Fibroblast of lung (primary cell): ENCODE results near the gene NDUFA13. TPM values are rescaled to one million over a fixed set of nuclear protein-coding genes. Genes with fewer than 3 reads are reported as not detected.

Experiments used
- DNase-seq, 2 donors: peaks; one replicate each; pipeline versions ENCODE4 v3.0.0 to v3.0.0-alpha.2; 2010; ENCODE audit warnings: low read depth in 2 of 2
- H2AFZ ChIP-seq: 2 replicates; pipeline ENCODE4 v1.5.1; 2012; ENCODE audit warnings: low read length, control low read depth, inconsistent platforms
- H3K27ac ChIP-seq: 2 replicates; pipeline ENCODE4 v1.5.1; 2011; ENCODE audit warnings: low read length, control low read depth; ENCODE audit not compliant: insufficient read depth
- H3K27me3 ChIP-seq: 2 replicates; pipeline ENCODE4 v1.5.1; 2011; ENCODE audit warnings: mild to moderate bottlenecking, low read length; ENCODE audit not compliant: control insufficient read depth, insufficient read depth
- H3K36me3 ChIP-seq: 2 replicates; pipeline ENCODE4 v1.5.1; 2011; ENCODE audit warnings: low read length; ENCODE audit not compliant: control insufficient read depth, insufficient read depth
- H3K4me1 ChIP-seq: 2 replicates; pipeline ENCODE4 v1.5.1; 2011; ENCODE audit warnings: low read length; ENCODE audit not compliant: control insufficient read depth, insufficient read depth; ENCODE audit errors: extremely low read depth
- H3K4me2 ChIP-seq: 2 replicates; pipeline ENCODE4 v1.5.1; 2011; ENCODE audit warnings: low read length, control low read depth; ENCODE audit not compliant: insufficient read depth; ENCODE audit errors: extremely low read depth
- H3K4me3 ChIP-seq, 4 experiments: fragments of 200-600 bp in 1 of 4; sonication (generic) in 1 of 4; replicated peaks in 1 of 4; 2 replicates each; pipeline ENCODE4 v1.5.1; 2011 to 2016; ENCODE audit warnings: low read length in 4 of 4, low read depth in 3 of 4, mild to moderate bottlenecking in 3 of 4, control low read depth in 2 of 4, inconsistent platforms in 1 of 4, mixed read lengths in 1 of 4; ENCODE audit not compliant: insufficient read depth in 1 of 4; ENCODE audit errors: control extremely low read depth in 1 of 4
- H3K79me2 ChIP-seq: 2 replicates; pipeline ENCODE4 v1.5.1; 2012; ENCODE audit warnings: mild to moderate bottlenecking, low read length, inconsistent platforms; ENCODE audit not compliant: control insufficient read depth, insufficient read depth
- H3K9ac ChIP-seq: 2 replicates; pipeline ENCODE4 v1.5.1; 2011; ENCODE audit warnings: mild to moderate bottlenecking, low read length, control low read depth; ENCODE audit not compliant: insufficient read depth
- H3K9me3 ChIP-seq: 2 replicates; pipeline ENCODE4 v1.5.1; 2012; ENCODE audit warnings: low read depth, low read length; ENCODE audit not compliant: control insufficient read depth, insufficient read depth
- H4K20me1 ChIP-seq: 2 replicates; pipeline ENCODE4 v1.5.1; 2011; ENCODE audit warnings: low read length; ENCODE audit not compliant: control insufficient read depth, insufficient read depth; ENCODE audit errors: extremely low read depth
- CTCF ChIP-seq, 2 donors: IDR thresholded peaks in 1 of 2; conservative IDR thresholded peaks in 1 of 2; 1 replicate in 1 of 2; 2 replicates in 1 of 2; pipeline ENCODE4 v1.5.1; 2011 to 2012; ENCODE audit warnings: low read length in 2 of 2, control low read depth in 1 of 2, inconsistent platforms in 1 of 2, low read depth in 1 of 2, mild to moderate bottlenecking in 1 of 2
- EZH2 ChIP-seq: IDR thresholded peaks from 2 replicates; pipeline ENCODE4 v1.5.1; 2012; ENCODE audit warnings: low read length, control low read depth, mild to moderate bottlenecking; ENCODE audit errors: missing control alignments
- polyA plus RNA-seq, 2 donors: library from polyadenylated mRNA; depleted of rRNA in 1 of 2; stranded (reverse) in 1 of 2; unstranded in 1 of 2; fragments of >200 nt; gene quantifications; 2 replicates each; pipeline ENCODE4 v1.2.1, GENCODE V29; 2011 to 2012; ENCODE audit warnings: missing spikeins in 1 of 2
- total RNA-seq: library from RNA; depleted of rRNA; stranded (reverse); fragments of >200 nt; gene quantifications from 2 replicates; pipeline ENCODE4 v1.2.1, GENCODE V29; 2014

NDUFA13 gene
- total and polyA plus RNA-seq, 2 donors (not counting 1 experiment from before 2014, with no cell fraction given): 221 to 306 TPM

- no peak for TF ChIP-seq EZH2
- no peak for TF ChIP-seq CTCF (conservative IDR thresholded peaks at IDR 0.05 in 1 of 2, IDR thresholded peaks at IDR 0.05 in 1 of 2; ENCODE audit: low read depth in 1 of 2, low read length in 2 of 2)
- Histone ChIP-seq H2AFZ (no peak overlapping the region), H3K27ac (no peak overlapping the region), H3K9ac (no peak overlapping the region), H3K4me3 (no peak overlapping the region), H3K4me2 (no peak overlapping the region), H3K36me3 (peaks cover 5% of the 10 kb centered on the region), H3K27me3 (no peaks in the 10 kb centered on the region), H3K4me1 (no peaks in the 10 kb centered on the region), H3K79me2 (no peaks in the 10 kb centered on the region), H4K20me1 (no peaks in the 10 kb centered on the region), H3K9me3 (no peaks in the 10 kb centered on the region)
- DNase-seq: no peak
Measured at GRCh38 chr19:19527674-19528625, 11.9 kb downstream of the NDUFA13 start.

GRCh38 chr19:19528721-19529490 is 12.9 kb downstream of the NDUFA13 start, which contains the start of gene YJEFN3:
Gene YJEFN3, plus strand, starts transcription at chr19:19528911. Its CDS starts 22 bp downstream, at chr19:19528933.
- no peaks in the 10 kb centered on the region for H3K4me1 ChIP-seq
- no peak within 1 kb of the TSS for H2AFZ ChIP-seq
- H3K27ac ChIP-seq: no peak within 1 kb of the TSS
- no peaks in the 10 kb centered on the region for H3K79me2 ChIP-seq
- no peak within 1 kb of the TSS for H3K4me3 ChIP-seq
- no peaks in the 10 kb centered on the region for H4K20me1 ChIP-seq
- no peaks in the 10 kb centered on the region for H3K27me3 ChIP-seq
- TF ChIP-seq EZH2: no peak
- TF ChIP-seq CTCF (conservative IDR thresholded peaks at IDR 0.05 in 1 of 2, IDR thresholded peaks at IDR 0.05 in 1 of 2; ENCODE audit: low read depth in 1 of 2, low read length in 2 of 2): no peak
- peaks cover 5% of the 10 kb centered on the region for H3K36me3 ChIP-seq
- H3K4me2 ChIP-seq: no peak within 1 kb of the TSS
- H3K9ac ChIP-seq: no peak within 1 kb of the TSS
- H3K9me3 ChIP-seq: no peaks in the 10 kb centered on the region
- DNase-seq: peak in 1 of 2 donors; percentile 62
